ENCODE measurements around the gene DACT2.

GRCh38 chr6:168364793-168365421 is 45.3 kb upstream of the DACT2 start:
- no peak for TF ChIP-seq CTCF (conservative IDR thresholded peaks at IDR 0.05)
- TF ChIP-seq ZFX (IDR thresholded peaks at IDR 0.05) = no peak

All from C4-2B (cell line).